Stimulated activated CD4-positive, alpha-beta T cell treated with anti-CD3 and anti-CD28 coated beads, Interleukin-15, amount 100 ng/mL, for 48 hours (primary cell): ENCODE results near the gene PRSS53.

Source experiments
- DNase-seq, 2 donors: peaks; one replicate each; pipeline ENCODE4 v3.0.0-alpha.2; 2020; ENCODE audit warnings: low read depth in 2 of 2

PRSS53 gene

DNA sequence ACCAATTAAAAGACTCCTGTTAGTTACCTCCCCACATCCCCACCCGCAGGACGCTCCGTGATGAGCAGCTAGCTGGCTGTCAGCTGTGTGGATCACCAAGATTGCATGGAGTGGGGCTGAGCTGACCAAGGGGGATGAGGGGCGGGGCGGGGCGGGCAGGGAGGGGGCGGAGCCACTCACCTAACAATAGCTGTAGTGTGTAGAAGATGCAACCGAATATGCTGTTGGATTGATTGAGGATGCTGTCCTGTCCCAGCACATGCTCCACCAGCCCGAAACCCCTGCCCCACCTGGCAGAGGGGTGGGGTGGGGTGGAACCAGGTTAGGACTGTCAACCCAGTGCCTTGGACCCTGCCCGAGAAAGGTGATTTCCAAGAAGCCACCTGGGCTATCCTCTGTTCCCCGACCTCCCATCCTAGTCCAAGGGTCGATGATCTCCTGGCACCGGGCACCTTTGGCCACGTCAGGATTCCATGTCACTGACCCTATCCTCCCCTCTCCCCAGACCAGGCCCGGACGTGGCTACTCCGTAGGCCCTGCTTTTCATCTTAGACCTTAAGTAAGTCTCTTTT is 4.5 kb upstream of the PRSS53 start:
- no peak for DNase-seq

DNA sequence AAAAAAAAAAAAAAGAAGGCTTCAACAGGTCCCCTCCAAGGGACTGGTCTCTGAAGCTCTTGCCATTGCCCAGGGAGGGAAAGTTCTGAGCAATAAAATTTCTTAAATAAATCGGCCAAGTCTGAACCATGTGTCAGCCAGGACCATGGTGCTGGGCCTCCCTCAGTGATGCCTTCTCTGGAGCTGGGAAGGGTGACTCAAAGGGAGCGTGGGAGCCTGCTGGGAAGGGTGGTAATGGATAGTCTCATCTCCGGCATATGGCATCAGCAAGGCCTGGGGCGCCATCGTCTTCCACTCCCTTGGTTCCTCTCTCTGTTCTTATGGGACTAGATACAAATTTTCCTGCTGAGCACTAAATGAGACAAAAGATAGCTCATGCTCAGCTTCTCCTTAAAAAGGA is 3.6 kb upstream of the PRSS53 start:
- no peak for DNase-seq

DNA sequence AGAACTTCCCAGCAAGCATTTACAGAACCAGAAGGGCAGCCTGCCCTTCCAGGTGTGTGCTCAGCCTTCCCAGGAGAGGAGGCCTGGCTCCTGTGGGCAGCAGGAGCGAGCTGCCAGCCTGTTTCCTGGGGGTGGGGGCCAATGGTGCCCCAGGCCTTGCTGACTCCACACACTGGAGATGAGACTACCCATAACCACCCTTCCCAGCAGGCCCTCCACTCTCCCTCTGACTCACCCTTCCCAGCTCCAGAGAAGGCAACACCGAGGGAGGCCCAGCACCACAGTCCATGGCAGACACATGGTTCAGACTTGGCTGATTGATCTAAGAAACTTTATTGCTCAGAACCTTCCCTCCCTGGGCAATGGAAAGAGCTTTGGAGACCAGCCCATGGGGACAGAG is 1.8 kb upstream of the PRSS53 start:
- DNase-seq = no peak

DNA sequence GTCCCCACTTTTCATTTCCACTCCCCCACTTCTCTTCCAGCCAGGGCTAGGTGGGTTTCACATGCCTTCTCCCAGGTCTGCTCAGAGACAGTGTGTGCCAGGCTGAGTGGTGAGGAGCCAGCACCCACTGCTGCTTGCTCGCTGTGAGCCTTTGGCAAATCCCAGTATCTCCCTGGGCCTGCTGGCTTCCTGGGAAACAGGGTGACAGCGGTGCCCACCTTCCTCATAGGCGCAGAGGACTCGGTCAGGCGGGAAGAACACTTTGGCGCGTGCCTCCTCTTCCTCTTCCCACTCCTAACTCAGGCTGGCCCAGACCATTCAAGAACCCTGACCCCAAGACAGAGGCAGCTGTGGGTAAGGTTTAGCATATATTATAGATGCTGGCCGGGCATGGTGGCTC is 456 bp upstream of the PRSS53 start:
- DNase-seq = no peak

DNA sequence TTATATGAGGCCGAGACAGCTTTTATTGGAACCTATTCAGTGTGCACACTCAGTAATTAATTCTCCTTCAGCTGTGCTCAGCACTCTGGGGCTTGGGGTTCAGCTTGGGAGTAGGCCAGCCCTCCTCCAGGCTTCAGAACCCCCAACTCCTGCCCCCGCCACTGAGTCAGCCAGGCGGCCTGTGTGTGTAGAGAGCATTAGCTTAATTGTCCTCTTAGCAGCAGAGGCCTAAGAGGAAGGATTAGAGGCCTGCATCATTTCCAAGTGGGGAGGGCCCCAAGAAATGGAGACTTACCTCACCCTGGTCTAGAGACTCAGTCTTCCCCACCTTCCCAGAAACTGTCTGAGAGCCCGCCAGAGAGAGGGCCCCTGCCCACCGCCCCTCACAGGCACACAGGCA is 772 bp downstream of the PRSS53 start:
- no peak for DNase-seq

DNA sequence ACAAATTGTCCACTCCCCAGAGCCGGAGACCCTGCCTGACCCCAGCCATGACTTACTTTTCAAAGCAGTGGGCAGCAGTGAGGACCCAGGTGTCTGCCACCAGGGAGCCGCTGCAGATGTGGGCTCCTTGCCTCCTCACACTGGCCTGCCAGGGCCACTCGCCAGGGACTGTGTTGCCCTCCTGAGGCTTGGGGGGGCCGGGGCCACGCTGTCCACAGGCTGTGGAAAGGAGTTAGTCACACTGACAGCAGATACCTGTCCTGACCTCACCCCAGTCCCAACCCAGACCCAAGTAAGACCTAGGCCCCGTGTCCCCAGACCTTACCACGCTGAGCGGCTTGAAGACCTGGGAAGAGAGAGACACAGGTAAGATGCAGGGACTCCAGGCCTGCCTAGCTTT is 1.3 kb downstream of the PRSS53 start:
- no peak for DNase-seq

DNA sequence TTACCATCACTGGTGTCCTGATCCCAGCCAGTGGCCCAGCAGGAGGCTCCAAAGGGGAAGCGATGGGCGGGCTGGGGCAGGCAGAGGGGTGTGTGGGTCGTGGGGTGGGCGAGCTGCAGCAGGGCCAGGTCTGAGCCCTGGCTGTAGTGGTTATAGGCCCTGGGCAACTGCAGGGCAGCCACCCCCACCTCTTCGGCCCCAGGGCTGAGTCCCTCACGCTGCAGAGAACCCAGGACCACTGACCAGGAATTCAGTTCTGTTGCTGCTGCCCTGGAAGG is 2.2 kb downstream of the PRSS53 start:
- no peak for DNase-seq

DNA sequence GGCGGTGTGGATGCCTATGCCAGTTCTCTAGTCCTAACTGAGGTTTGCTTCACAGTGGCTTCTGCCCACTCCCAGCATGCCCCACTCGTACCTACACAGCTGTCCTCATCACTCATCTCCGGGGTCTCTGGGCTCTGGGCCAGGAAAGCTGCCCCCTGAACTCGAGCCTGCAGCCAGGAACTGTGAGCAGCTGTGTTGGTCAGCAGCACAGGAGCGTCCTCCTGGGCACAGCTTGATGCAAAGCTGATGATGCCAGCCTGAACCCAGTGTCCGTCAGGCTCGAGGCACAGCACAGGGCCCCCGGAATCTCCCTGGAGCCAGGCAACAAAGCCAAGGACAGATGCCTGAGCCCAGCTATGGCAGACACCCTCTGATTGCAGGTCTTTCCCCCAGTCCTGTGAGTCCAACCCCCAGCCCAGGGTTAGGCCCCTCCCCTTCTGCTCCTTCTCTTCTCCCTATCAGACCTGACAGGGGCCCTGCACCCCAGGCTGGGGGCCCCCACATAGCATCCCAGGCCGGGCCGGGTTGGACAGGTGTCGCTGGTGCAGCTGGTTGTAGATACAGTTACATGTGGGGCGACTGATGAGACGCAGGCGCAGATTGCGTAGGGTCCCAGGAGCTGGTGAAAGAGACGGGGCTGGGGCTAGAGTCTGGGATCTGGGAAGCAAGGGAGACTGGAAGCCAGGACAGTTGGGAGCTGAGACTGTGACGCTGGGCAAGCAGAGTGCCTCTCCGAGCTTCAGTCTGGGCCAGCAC is 2.7 kb downstream of the PRSS53 start:
- DNase-seq = no peak

DNA sequence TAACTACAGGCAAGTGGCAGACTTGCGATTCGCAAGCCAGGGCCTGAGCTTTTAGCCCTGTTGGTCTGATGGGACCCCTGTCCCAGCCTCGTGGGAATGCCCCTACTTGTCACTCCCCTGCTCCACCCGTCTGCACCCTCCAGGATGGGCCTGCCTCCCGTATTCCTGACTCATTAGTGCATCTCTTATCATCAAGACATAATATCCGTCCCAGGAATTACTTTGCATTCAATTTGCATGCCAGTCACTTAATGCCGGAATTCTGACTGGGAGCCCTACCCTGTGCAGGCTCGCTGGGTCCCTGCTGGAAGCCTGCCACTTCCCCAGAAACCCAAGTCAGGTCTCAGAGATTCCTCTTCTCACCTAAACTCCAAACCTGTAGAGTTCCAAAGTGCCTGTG is 3.3 kb downstream of the PRSS53 start:
- no peak for DNase-seq

DNA sequence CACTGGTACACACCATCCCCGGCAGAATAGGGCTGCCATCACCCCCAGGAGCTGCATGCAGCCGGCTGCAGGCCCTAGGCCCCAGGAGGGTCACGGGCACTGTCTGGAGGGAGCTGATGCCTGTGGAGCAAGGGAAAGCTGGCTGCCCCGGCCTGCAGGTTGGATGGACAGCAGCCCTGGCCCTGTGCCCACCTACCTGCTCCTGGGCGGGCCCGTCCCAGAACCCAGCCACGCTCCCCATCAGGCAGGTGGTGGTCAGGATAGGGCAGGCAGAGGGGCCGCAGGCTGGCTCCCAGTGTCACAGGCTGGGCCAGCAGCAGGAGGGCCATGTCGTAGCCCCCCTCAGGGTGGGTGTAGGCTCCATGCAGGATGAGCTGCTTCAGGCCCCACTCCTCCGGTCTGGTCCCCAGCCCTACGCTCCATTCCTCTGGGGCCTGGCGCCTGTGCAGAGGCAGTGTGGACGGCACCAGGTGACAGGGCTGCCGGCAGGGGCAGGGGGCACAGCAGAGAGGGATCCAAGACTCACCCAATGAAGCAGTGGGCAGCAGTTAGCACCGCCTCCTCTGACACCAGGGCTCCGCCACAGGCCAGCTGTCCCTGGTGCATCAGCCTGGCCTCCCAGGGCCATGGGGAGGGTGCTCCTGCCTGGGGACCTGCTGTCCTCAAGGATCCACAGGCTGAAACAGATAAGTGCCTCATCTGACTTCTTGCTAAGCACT is 4.0 kb downstream of the PRSS53 start:
- DNase-seq = no peak

DNA sequence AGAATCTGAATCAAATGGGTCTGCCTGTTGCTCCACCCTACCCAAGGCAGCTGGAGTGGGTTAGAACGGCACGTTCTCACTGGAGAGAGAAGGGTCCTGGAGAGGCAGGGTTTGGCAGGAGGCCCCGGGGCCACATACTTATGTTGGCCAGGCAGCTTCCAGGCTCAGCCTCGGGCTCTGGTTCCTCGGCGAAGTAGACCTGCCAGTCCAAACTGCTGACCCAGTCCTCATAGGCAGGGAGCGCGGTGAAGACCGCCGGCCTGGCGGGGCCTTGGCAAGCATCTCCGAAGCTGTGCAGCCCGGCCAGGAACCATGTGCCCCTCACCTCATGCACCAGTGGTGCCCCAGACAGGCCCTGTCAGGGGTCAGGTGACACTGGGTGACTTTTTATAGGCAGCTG is 4.8 kb downstream of the PRSS53 start:
- no peak for DNase-seq

DNA sequence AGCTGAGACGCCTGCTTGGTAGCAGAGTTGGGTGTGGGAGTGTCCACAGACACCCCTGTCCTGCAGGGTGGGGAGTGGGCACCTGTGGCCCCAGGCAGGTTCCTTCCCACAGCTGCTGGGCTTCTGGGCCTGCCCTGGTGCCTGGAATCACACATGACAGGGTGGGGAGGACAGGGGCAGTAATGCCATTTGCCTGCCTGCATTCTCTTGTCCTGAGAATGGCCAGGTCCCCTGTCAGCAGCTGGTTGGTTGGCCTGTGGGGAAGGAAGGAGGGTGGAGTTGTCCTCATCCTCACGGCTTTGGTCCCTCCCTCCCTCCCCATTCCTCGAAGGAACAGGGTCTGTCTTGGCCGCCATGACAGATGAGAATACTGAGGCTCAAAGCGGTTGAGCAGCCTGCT is 5.2 kb downstream of the PRSS53 start:
- DNase-seq = no peak

DNA sequence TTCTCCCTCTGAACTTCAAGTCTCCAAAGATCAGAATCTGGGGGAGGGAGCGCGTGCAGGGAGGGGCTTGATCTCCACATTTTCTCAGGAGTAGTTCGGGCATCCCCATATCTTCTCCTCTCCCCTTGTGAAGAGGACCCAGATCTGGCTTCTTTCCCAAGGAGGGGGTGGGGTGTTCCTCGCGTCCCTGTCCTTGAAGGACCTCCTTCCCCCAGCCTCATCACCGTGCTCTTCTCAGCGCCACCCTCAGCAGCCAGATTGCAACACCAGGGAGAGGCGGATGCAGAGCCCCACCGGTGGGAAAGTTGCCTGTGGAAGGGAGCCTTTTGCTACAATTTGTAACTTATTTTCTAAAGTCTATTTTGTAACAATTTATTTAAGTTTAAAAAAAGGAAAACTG is 5.7 kb downstream of the PRSS53 start:
- no peak for DNase-seq

DNA sequence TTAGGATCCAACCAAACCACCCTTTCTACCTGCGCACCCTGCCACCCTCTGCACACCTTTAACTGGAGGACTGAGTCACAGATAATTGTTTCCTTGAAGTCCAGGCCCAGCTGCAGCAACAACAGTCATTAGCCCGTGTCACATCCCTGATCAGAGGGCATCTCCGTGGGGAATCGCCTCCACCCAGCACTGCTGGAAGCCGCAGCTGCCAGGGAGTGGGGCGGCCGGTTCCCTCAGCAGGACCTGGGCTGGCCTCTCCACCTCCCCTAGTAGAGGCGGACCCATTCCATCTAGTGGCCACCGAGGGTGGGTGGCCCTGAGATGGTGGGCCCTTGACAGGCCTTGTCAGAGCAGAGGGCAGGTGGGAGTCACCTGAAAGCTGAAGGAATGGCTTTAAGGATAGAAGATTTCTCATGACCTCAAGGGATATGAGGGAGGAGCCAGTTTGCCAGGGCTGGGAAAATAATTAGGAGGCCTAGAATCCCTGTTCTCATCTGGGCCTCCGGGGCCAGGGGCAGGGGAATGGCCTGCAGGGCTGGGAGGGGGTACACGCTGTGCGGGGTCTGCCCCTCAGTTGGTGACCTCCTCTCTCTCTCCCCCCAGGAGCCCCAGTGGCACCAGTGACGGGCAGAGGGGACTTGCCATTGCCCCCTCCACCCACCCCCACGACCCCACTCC is 6.2 kb downstream of the PRSS53 start:
- no peak for DNase-seq

DNA sequence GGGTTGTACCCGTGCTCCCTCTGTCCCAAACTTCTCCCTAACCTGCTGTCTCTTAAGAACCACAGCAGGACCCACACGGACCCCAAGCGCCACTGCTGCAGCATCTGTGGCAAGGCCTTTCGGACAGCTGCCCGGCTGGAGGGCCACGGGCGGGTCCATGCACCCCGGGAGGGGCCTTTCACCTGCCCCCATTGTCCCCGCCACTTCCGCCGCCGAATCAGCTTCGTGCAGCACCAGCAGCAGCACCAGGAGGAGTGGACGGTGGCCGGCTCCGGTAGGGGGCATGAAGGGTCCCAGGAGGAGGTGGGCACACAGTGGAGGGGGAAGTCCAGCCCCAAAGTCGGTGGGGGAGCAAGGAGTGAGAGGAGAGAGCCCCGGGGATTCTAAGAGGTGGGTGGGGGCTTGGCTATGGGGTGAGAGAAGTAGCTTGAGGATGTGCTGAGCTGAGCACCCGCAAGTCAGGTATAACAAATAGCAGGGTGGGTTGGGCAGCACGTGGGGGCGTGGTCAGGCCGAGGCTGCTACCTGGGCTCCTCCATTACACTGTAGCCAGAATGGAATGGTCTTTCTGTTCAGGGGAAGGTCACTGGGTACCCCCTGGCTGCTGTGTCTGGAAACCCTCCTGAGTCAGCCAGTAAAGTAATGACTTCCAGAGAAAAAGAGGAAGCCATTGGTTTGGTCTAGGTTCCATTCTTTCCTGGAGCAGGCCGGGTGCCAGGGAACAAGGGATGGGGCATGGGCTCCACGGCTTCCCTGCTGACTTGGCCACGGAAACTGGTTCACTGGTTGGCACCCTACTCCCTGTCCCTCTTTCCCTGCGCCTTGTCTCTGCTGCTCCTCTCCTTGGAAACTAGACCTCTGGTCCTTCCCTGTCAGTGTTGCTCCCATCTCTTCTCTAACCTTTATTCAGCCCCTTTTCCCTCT is 7.1 kb downstream of the PRSS53 start:
- no peak for DNase-seq

DNA sequence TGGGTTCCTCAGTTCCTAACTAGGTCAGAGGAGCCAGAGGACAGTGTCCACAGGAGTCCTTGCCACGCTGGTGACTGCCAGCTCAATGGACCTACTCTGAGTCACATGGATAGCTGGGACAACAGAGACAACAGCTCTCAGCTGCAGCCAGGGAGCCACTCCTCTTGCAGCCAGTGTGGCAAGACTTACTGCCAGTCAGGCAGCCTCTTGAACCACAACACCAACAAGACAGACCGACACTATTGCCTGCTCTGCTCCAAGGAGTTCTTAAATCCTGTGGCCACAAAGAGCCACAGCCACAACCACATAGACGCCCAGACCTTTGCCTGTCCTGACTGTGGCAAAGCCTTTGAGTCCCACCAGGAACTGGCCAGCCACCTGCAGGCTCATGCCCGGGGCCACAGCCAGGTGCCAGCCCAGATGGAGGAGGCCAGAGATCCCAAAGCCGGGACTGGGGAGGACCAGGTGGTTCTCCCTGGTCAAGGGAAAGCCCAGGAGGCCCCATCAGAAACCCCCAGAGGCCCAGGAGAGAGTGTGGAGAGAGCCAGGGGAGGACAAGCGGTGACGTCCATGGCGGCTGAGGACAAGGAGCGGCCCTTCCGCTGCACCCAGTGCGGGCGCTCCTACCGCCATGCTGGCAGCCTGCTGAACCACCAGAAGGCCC is 7.9 kb downstream of the PRSS53 start:
- no peak for DNase-seq

DNA sequence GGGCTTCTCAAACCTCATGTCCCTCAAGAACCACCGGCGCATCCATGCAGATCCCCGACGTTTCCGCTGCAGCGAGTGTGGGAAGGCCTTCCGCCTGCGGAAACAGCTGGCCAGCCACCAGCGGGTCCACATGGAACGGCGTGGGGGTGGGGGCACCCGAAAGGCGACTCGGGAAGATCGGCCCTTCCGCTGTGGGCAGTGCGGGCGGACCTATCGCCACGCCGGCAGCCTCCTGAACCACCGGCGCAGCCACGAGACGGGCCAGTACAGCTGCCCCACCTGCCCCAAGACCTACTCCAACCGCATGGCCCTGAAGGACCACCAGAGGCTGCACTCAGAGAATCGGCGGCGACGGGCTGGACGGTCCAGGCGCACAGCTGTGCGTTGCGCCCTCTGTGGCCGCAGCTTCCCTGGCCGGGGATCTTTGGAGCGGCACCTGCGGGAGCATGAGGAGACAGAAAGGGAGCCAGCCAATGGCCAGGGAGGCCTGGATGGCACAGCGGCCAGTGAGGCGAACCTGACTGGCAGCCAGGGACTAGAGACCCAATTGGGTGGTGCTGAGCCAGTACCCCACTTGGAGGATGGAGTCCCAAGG is 8.6 kb downstream of the PRSS53 start:
- no peak for DNase-seq

DNA sequence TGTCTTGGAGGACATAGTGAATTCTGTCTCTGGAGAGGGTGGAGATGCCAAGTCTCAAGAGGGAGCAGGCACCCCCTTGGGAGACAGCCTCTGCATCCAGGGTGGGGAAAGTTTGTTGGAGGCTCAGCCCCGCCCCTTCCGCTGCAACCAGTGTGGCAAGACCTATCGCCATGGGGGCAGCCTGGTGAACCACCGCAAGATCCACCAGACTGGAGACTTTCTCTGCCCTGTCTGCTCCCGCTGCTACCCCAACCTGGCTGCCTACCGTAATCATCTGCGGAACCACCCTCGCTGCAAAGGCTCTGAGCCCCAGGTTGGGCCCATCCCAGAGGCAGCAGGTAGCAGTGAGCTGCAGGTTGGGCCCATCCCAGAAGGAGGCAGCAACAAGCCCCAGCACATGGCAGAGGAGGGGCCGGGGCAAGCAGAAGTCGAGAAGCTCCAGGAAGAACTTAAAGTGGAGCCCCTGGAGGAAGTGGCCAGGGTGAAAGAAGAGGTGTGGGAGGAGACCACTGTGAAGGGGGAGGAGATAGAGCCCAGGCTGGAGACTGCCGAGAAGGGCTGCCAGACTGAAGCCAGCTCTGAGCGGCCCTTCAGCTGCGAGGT is 9.3 kb downstream of the PRSS53 start:
- DNase-seq = no peak

DNA sequence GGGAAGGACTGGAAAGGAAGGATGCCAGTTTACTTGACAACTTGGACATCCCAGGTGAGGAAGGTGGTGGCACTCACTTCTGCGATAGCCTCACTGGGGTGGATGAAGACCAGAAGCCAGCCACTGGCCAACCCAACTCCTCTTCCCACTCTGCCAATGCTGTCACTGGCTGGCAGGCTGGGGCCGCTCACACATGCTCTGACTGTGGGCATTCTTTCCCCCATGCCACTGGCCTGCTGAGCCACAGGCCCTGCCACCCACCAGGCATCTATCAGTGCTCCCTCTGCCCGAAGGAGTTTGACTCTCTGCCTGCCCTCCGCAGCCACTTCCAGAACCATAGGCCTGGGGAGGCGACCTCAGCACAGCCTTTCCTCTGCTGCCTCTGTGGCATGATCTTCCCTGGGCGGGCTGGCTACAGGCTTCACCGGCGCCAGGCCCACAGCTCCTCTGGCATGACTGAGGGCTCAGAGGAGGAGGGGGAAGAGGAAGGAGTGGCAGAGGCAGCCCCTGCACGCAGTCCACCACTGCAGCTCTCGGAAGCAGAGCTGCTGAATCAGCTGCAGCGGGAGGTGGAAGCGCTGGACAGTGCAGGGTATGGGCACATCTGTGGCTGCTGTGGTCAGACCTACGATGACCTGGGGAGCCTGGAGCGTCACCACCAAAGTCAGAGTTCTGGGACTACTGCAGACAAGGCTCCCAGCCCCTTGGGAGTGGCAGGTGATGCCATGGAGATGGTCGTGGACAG is 10.0 kb downstream of the PRSS53 start:
- DNase-seq = no peak
